ENCODE results near the gene GRIK4.

DNA sequence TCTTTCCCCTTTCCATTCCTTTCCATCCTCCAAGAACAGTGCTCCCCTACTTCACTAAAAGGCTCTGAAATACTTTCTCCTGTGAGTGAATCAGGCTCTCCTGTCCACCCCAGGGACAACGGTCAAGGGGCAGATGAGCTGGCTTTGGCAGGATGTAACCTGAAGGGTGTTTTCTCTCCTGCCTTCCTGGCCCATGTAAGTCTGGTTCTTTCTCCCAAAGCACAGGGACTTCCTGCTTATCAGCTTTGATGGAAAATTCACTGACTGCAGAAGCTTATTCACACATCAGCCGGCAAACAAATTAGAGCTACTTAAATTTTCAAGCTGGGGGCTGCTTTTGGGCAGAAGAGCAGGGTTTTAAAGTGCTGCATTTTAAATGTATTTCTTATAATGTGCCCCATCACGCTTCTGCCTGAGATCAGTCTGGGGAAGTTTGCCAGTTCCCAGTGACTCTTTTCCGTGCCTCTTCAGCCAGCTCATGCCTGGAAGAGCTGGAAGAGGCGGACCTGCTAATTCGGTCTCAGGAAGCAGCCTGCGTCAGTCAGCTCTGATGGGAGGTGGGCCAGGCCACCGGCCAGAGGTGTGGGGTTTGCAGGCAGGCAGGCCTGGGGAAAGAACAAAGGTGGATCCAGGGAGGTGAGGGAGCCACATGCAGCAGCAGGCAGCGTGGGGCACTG lies 372.0 kb downstream of the GRIK4 start:
- TF ChIP-seq, protein P1, sequence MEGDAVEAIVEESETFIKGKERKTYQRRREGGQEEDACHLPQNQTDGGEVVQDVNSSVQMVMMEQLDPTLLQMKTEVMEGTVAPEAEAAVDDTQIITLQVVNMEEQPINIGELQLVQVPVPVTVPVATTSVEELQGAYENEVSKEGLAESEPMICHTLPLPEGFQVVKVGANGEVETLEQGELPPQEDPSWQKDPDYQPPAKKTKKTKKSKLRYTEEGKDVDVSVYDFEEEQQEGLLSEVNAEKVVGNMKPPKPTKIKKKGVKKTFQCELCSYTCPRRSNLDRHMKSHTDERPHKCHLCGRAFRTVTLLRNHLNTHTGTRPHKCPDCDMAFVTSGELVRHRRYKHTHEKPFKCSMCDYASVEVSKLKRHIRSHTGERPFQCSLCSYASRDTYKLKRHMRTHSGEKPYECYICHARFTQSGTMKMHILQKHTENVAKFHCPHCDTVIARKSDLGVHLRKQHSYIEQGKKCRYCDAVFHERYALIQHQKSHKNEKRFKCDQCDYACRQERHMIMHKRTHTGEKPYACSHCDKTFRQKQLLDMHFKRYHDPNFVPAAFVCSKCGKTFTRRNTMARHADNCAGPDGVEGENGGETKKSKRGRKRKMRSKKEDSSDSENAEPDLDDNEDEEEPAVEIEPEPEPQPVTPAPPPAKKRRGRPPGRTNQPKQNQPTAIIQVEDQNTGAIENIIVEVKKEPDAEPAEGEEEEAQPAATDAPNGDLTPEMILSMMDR (conservative IDR thresholded peaks at IDR 0.05; ENCODE audit: low read depth, low read length): no peak
- TF ChIP-seq CEBPB (IDR thresholded peaks at IDR 0.05; ENCODE audit: low read depth, low read length) (no peak), RFX5 (IDR thresholded peaks at IDR 0.05; ENCODE audit: low read depth, low read length) (no peak), POLR2A (IDR thresholded peaks at IDR 0.05; ENCODE audit: low read depth, low read length) (no peak), RCOR1 (IDR thresholded peaks at IDR 0.05; ENCODE audit: insufficient replicate concordance, low read length) (no peak), SMC3 (IDR thresholded peaks at IDR 0.05; ENCODE audit: low read depth, low read length) (no peak), BHLHE40 (IDR thresholded peaks at IDR 0.05; ENCODE audit: low read depth, low read length) (no peak), MXI1 (IDR thresholded peaks at IDR 0.05; ENCODE audit: borderline replicate concordance, low read depth, low read length) (no peak), FOS (IDR thresholded peaks at IDR 0.05; ENCODE audit: low read depth, low read length) (no peak)
- TF ChIP-seq, protein P2, sequence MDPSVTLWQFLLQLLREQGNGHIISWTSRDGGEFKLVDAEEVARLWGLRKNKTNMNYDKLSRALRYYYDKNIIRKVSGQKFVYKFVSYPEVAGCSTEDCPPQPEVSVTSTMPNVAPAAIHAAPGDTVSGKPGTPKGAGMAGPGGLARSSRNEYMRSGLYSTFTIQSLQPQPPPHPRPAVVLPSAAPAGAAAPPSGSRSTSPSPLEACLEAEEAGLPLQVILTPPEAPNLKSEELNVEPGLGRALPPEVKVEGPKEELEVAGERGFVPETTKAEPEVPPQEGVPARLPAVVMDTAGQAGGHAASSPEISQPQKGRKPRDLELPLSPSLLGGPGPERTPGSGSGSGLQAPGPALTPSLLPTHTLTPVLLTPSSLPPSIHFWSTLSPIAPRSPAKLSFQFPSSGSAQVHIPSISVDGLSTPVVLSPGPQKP (IDR thresholded peaks at IDR 0.05; ENCODE audit: borderline replicate concordance, low read depth, low read length): no peak
- TF ChIP-seq, protein P3, sequence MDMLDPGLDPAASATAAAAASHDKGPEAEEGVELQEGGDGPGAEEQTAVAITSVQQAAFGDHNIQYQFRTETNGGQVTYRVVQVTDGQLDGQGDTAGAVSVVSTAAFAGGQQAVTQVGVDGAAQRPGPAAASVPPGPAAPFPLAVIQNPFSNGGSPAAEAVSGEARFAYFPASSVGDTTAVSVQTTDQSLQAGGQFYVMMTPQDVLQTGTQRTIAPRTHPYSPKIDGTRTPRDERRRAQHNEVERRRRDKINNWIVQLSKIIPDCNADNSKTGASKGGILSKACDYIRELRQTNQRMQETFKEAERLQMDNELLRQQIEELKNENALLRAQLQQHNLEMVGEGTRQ (IDR thresholded peaks at IDR 0.05; ENCODE audit: low read depth, low read length): no peak
